Measurements from ENCODE around the gene CHST9.
"Not testable (repeated sequence)": the region's sequence is repeated elsewhere in the genome, so short reads cannot be mapped to it uniquely, and the experiment has no call there.

CHST9 gene

DNA sequence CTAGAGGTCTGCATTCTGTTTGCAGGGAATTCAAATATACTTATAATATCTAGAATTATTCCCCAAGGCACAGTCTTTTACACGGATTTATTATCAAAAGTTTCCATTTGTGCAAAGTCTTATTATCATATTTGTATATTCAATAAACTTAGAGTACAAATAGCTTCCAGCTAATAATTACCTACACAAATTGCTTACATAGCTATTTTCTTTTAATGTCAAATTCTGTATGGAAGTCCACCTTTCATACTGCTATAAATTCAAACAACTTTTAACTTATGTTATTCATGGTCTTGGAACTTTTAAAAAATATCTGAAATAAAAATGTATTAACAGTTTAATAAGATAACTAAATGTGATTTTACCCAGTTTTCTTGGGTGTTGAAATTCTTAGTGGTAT, 13.1 kb downstream of the CHST9 start:
- DNase-seq (ENCODE audit: low spot score) = no peak

DNA sequence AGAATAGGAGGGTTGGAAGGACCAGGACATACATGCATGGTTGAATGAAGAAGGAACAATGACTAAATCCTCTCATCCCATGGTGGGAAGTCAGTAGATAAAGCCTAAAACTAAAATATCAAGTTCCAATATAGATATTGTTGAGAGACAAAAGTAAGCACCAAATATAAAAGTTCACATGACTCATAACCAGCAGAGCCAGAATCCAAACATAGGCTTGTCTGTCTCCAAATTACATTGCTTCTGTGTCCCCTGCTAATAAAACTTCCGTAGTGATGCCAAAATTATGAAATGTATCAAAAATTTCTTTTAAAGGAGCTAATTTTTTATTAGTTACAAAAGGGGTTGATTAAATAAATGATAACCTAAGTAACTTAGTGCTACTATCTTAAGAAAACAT, 19.7 kb downstream of the CHST9 start:
- DNase-seq (ENCODE audit: low spot score) = no peak

DNA sequence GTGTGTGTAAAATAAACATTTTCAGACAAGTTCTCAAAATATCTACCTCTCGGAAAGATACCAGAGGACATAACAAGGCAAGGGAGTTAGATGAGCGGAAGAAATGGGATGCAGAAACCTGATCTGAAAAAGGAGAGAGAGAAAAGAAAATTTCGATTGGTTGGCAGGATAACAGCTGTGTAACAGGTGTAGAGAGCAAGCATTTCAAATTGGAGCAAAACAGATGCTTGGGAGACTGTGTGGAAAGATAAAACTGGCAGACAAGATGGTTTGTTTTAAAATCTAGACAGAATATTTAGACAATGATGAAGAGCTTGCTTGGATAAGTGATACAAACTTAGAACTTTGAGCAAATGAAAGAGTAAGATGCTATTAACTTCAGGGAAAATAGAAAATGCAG, 20.2 kb downstream of the CHST9 start:
- DNase-seq (ENCODE audit: low spot score) = no peak

DNA sequence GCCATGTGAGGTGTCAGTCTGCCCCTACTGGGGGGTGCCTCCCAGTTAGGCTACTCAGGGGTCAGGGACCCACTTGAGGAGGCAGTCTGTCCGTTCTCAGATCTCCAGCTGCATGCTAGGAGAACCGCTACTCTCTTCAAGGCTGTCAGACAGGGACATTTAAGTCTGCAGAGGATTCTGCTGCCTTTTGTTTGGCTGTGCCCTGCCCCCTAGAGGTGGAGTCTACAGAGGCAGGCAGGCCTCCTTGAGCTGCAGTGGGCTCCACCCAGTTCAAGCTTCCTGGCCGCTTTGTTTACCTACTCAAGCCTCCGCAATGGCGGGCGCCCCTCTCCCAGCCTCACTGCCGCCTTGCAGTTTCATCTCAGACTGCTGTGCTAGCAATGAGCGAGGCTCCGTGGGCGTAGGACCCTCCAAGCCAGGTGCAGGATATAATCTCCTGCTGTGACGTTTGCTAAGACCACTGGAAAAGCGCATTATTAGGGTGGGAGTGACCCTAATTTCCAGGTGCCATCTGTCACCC, 21.9 kb downstream of the CHST9 start:
- not testable (repeated sequence) for DNase-seq (ENCODE audit: low spot score)

GRCh38 chr18:27149240-27149639, 35.9 kb downstream of the CHST9 start:
- not testable (repeated sequence) for DNase-seq (ENCODE audit: low spot score)

DNA sequence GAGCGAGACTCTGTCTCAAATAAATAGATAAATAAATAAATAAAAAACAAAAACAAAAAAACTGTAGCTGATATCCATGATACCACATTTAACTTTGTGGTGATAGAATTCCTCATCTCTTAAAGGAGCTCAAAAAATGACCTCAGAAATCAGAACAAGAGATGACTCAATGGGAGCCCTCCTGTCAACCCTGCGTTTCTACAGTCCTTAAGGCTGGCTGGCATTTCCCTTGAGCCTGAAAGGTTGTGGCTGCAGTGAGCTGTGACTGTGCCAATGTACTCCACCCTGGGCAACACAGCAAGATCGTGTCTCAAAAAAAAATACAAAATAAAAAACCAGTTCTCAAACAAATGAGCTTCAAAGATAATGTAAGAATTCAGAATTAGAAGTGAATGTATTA, 40.4 kb downstream of the CHST9 start:
- DNase-seq (ENCODE audit: low spot score) = no peak

DNA sequence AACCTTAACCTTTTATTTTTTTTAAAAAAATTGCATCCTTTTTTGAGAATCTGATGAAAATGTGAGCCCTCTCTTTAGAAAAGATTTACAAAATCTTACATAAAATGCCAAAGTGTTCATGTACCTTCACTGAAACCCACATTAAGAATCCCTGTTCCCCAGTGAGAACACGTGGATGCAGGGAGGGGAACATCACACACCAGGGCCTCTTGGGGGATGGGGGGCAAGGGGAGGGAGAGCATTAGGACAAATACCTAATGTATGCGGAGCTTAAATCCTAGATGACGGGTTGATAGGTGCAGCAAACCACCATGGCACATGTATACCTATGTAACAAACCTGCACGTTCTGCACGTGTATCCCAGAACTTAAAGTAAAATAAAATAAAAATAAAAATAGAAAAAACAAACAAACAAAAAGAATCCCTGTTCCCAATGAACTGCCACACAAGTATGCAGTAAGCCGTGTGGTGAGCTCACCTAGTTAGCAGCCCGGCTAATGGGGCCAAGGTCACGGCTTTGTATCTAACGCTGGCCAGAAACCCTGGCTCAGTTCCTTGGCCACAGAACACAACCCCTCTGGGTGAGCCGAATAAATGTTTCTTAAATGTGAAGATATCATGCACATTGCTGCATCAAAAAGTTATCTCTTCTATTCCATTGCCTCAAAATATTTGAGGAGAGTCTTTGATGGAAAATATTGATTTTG, 41.4 kb downstream of the CHST9 start:
- no peak for DNase-seq (ENCODE audit: low spot score)

DNA sequence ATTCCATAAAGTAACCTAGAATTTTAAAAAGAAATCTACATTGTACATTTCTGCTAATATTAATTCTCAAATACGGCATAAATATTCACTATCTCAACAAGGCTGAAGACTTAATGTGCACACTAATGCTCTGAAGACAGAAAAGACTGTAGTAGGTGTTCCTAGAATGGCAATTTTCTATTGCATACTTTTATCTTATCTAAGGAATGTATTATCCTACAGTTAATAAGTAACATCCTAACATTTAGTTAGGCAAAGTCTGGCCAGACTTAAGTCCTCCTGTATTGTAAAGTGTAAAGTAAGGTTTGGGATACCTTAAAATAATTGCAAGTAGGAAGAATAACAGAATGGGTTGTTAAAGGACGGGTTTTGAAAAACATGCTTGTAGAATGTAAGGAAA, 42.2 kb downstream of the CHST9 start:
- no peak for DNase-seq (ENCODE audit: low spot score)

DNA sequence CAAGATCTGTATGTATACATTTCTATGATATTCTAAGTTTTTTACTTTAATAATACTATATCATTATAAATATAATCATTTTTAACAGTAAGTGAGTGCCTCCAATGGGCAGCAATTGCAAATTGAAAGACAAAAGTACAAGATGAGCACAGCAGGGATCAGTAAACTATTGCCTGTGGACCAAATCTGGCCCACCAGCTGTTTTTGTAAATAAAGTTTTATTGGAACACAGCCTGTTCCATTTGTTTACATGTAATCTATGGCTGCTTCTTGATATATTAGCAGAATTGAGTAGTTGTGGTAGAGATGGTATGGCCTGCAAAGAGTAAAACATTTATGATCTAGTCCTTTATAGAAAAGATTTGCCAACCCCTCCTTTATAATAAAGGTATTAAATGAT, 43.2 kb downstream of the CHST9 start:
- DNase-seq (ENCODE audit: low spot score) = no peak

DNA sequence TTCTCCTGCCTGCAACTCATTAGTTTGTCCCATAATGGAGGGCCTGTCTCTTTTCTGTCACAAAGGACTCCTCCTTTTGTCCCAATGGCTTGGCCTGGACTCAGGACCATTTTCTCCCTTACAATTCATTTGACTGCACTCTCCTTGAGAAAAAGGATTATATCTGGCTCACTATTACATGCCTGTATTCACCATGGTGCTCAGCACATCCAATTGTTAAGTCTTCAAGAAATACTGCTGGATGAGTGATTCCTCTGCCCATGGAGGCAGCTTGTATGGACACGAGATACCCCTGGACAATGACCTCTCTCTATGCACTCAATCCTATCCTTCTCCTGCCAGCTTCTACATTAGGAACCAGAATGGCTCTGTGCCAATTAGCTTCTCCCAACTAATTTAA, 47.0 kb downstream of the CHST9 start:
- no peak for DNase-seq (ENCODE audit: low spot score)

DNA sequence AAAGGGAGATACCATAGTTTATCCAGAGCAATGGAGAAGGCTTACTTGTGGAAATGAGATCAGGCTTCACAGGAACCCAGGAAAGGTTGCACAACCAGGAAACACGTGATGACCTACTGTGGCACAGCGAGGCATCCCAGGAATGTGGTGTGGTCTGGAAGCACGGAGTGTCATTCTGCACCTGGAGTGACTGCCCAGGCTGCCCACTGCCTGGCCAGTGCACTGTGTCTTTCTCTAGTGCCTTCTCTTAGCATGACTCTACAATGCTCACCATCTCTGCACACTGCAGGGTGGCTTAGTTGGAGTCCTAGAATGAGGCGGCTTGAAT, 48.9 kb downstream of the CHST9 start:
- no peak for DNase-seq (ENCODE audit: low spot score)

- DNase-seq (ENCODE audit: low spot score) = no peak
Measured at GRCh38 chr18:27135504-27136207, 49.5 kb downstream of the CHST9 start.

- no peak for DNase-seq (ENCODE audit: low spot score)
Measured at GRCh38 chr18:27130065-27130630, 55.0 kb downstream of the CHST9 start.

- no peak for DNase-seq (ENCODE audit: low spot score)
Measured at GRCh38 chr18:27124196-27124595, 60.9 kb downstream of the CHST9 start.

DNA sequence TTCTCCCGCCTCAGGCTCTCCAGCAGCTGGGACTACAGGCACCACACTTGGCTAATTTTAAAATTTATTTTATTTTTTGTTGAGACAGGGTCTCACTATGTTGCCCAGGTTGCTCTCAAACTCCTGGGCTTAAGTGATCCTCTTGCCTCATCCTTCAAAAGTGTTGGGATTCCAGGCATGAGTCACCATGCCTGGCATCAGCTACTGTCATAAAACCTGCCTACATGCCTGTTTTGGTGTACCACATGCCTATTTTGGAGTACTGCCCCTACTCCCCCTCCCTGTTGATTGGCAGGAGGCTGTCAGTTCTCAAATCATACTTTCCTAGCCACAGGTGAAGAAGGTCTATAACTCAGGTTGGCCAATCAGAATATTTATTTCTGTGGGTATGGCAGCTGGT, 64.0 kb downstream of the CHST9 start:
- no peak for DNase-seq (ENCODE audit: low spot score)

DNA sequence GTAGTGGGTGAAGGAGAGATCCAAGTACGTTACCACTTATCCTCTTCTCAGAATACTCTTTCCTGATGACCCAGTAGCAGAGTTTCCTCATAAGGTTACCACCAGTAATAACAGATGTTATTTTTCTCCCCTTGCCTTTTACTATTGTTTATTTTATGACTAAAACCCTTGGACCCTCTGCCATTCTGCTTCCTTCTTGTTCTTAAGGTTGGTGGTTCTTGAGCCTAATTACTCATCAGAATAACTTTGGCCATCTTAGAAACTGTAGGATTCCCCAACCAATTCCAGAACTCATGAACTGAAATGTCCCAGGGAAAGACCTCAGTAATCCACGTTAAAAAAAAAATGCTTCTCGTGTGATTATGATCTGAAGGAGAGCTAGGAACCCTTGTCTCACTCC, 64.9 kb downstream of the CHST9 start:
- DNase-seq (ENCODE audit: low spot score) = no peak

- DNase-seq (ENCODE audit: low spot score) = no peak
Measured at GRCh38 chr18:27118973-27119372, 66.1 kb downstream of the CHST9 start.

DNA sequence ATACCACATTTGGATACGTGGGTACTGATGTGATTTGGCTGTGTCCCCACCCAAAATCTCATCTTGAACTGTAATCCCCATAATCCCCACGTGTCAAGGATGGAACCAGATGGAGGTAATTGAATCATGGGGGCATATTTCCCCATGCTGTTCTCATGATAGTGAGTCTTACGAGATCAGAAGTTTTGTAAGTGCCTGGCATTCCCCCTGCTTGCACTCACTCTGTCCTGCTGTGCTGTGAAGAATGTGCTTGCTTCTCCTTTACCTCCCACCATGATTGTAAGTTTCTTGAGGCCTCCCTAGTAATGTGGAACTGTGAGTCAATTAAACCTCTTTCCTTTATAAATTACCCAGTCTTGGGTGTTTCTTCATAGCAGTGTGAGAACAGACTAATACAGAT, 70.3 kb downstream of the CHST9 start:
- DNase-seq (ENCODE audit: low spot score) = no peak

GRCh38 chr18:27113358-27113757, 71.8 kb downstream of the CHST9 start:
- no peak for DNase-seq (ENCODE audit: low spot score)

GRCh38 chr18:27110319-27110718, 74.8 kb downstream of the CHST9 start:
- no peak for DNase-seq (ENCODE audit: low spot score)

- no peak for DNase-seq (ENCODE audit: low spot score)
Measured at GRCh38 chr18:27109451-27109850, 75.7 kb downstream of the CHST9 start.

DNA sequence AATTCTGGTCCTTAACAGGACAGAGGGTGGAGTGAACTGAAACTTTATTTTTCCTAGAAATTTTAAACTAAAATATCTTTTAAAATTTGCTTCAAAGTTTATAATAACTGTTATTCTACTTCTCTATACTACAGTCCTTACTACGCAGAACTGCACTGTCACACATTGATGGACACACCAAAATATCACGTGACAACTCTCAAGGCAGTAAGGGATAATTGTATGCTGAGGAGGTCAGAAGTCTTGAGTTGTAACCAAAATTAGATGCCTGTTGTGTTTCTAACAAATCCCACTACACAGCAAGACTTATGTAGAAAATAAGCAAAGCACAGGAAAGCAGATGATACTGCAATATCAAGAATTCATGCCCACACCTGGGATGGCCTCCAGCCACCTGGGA, 76.3 kb downstream of the CHST9 start:
- no peak for DNase-seq (ENCODE audit: low spot score)

- DNase-seq (ENCODE audit: low spot score) = no peak
Measured at GRCh38 chr18:27104743-27105142, 80.4 kb downstream of the CHST9 start.

DNA sequence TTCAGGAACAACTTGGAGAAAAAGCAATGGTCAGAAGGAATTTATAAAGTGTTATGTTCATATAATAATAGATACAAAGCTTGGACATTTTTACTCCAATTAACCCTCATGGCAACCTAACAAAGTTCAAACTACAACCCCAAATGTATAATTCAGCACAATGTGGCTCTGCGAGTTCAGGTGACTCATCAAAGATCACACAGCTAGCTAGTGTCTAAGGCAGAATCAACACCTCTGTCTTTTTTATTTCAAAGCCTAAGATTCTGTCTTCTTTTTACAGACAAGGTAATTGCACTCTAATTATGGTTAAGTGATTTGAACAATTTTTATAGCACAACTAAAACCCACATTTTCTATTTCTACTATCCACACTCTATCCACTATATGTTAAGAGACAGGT, 90.5 kb downstream of the CHST9 start:
- DNase-seq (ENCODE audit: low spot score) = no peak
